B cell (primary cell): ENCODE results near the gene TENT5C.

Experiments
- CTCF ChIP-seq: fragments of 200-600 bp; IDR thresholded peaks from one replicate; pipeline ENCODE4 v1.8.0; 2022; ENCODE audit warnings: antibody characterized with exemption, mild to moderate bottlenecking
- EZH2 ChIP-seq: IDR thresholded peaks from 2 replicates; pipeline ENCODE4 v1.6.1; 2012; ENCODE audit warnings: borderline replicate concordance, low read depth, mild to moderate bottlenecking, moderate library complexity, low read length; ENCODE audit not compliant: insufficient read depth, poor library complexity, severe bottlenecking

GRCh38 chr1:117585086-117585485, 20.8 kb upstream of the TENT5C start:
- TF ChIP-seq CTCF (no peak), EZH2 (no peak)
